ENCODE data around the gene PKD1L1.
"Not testable (repeated sequence)": the region's sequence is repeated elsewhere in the genome, so short reads cannot be mapped to it uniquely, and the experiment has no call there.

Gene PKD1L1

DNA sequence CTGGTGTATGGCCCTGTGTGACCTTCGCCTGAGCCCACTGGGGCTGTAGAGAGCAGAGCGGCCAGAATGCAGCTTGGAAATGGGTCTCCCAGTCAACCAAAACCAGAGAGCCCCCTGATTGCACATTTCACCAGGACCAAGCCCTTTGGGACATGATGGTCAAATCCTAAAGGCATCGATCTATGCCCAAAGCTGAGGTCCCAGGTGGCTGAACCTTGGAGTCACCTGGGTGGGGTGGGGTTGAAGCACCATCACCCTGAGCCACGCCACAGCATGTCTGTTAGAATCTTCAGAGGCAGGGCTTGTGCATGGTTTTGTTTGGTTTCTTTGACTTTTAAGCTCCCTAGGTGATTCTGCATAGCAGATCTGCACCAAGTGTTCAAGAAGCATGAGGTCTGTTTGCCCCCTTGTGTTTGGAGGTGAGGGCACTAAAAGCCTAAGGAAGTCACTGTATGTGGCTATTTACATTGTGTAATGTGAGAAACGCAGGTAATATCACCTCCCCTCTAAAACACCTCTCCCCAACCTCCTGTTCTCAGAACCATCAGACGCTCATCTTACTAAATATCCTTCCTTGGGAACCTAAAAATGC is 9.6 kb downstream of the PKD1L1 start:
- DNase-seq (ENCODE audit: extremely low read depth in 1 of 2, low read depth in 1 of 2) = no peak

DNA sequence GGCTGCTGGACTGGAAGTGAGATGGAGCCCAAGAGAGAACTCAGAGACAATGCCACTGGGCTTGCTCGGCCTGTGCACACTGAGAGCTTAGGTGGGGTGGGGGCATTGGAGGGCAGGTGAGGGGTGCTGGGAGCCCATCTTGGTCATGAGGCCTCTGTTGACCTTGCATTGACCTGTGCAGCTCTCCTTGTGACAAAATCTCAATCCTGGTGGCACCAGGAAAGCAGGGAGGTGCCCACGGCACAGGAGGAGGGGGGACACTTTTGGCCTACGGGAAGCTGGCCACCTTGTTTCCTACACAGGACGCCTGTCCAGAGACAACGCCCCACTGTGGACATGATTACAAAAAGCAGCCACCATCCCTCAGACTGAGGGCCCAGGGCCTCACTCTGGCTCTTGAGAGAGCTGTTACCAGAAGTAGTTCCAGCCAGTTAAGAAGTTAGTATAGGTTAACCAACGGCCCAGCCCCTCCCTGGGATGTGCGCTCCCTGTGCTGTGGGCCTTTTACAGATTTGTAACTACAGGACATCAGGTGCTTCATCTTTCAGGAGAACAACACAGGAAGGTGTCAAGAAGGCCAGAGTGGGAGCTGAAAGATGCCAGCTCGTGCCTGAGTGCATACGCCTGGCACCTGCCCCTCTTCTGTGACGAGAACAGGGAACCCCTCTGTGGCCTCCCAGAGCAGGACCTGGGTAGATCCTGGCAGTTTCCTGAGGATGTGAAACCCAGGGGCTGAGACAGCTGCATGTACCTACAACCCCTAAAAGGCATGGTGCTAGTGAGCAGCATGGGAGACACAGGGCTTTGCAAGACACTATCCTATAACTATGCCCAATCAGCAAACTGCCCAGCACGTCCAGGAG is 10.3 kb downstream of the PKD1L1 start:
- no peak for DNase-seq (ENCODE audit: extremely low read depth in 1 of 2, low read depth in 1 of 2)

DNA sequence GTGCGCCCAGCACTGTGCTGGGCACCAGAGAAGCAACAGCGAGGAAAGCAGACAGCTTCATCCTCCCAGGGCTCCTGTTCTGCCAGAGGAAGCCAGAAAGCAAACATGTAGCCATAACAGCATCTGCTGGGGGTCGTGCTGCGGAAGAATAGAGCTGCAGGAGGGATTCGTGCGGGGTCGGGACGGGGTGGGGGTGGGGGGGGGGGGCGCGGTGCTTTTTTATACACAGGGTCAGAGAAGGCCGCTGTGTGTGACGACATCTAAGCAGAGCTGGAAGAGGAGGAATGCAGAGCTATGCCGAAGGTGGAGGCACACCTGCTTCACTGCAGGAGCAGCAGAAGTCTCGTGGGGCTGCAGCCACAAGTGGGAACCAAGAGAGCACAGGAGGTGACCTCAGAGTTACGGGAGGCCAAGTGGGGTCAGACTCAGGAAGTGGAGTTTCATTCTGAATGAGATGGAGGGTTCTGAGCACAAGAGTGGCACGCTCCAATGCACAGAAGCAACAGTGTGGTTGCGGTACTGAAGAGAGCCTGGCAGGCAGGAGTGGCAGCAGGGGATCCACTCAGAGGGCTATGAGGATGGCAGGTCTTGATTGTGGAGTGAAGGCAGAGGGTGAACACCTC is 11.1 kb downstream of the PKD1L1 start:
- DNase-seq (ENCODE audit: extremely low read depth in 1 of 2, low read depth in 1 of 2) = no peak

DNA sequence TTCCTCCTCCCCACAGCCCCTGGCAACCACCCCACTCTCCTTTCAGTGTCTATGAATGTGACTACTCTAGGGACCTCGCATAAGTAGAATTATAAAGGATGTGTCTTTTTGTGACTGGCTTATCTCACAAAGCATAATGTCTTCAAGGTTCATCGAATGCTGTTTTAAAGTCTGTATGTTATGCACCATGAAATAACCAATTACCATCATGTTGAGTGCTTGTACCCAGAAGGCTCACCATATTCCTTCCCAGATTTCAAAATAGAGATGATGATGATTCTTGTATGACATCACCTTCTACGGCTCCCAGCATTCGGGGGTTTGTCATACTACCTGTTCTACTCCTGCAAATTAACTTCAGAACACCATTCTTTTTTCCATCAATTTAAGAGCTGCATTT is 11.9 kb downstream of the PKD1L1 start:
- no peak for DNase-seq (ENCODE audit: extremely low read depth in 1 of 2, low read depth in 1 of 2)

DNA sequence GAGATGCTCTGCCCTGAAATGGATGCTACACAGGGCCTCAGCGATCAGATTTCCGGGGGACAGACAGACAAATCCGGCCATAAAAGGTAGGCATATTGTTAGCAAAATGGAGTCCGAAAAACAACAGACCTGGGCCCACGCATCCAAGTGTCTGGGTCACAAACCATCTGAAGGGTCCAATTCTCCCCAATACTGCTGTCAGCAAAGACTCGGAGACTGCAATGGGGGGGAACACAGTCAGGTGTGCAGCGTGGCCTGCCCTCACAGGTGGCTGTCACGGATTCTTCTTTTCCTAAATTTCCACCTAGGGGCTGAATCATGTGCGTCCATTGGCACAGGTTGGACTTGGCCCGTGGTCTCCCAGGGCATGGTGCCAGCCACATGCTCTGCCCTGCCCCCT is 12.9 kb downstream of the PKD1L1 start:
- DNase-seq (ENCODE audit: extremely low read depth in 1 of 2, low read depth in 1 of 2) = no peak

DNA sequence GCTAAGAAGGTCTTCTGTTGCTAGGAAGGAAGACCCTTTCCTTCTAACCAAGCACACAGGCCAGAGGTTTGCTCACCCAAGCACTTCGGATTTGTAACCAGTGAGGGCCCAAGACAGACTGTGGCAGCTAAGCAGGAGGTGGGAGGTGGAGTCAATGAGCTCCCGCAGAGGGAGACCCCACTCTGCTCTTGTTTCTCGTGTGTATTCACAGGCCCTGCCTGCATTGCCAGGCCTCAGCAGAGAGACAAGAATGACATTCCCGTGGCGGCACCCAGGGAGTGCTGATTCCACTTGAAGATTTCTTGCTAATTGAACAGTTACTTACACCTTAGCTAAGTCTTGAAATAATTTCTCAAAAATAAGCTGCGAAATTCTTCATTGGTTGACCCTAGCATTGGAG is 13.4 kb downstream of the PKD1L1 start:
- DNase-seq (ENCODE audit: extremely low read depth in 1 of 2, low read depth in 1 of 2) = no peak

DNA sequence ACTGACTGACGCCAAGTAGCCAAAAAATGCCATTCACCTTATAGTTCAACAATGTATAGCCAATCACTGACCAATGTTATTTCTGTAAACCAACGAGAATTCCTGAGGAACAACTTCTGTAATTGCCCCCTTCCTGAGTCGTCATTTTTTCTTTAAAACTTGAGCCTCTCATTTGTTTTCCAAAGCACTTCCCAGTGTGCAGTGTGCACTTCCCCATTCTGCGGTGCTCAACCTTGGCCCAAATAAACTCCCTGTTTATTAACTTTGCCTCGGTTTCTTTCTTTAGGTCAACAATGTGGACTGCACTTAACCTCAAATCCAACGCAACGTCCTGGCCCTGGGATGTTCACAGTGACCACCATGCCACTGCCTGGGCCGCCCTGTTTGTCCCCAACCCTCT is 15.1 kb downstream of the PKD1L1 start:
- no peak for DNase-seq (ENCODE audit: extremely low read depth in 1 of 2, low read depth in 1 of 2)

DNA sequence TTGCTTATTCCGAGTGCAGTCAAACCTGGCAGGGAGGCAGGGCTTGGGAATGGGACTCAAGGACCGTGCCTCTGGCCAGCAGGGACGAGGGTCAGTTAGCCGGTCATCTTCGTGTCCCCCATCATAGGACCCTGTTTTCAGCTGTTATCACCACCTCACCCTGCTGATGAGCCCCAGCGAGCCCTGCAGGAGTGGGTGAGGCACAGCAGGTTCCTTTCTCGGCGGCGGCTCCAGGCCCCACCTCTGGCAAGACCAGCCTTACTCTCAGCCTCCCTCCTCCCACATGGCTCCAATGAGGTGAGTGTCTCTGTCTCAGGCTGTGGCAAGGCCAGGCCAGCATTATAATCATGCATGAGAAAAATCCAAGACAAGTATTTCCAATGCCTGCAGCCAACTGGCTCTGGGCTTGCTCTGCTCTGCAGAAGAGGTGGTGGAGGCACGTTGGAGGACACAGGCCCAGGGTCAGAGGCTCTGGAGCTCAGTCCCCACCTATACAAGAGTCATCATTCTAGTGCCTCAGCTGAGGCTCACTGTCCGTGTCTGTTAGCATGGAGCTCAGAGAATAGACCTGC is 15.7 kb downstream of the PKD1L1 start:
- DNase-seq (ENCODE audit: extremely low read depth in 1 of 2, low read depth in 1 of 2) = no peak

DNA sequence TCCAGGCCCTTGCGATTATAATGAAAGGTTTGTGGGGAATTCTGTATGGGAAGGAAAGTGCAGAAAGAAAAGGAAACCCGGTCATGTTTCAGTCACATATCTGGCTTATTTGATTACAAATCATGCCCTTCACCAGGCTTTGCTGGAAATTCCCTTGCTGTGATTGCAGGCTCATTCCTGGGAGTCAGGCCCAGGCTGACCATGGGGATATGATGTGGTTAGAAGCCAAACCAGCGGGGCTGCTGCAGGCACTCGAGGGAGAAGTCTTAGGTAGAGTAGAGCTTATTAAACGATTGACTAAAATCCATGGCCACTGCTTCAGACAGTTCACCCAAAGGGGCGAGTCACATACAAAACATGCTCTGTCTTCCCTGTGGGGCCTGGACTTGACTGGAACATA is 16.2 kb downstream of the PKD1L1 start:
- DNase-seq (ENCODE audit: extremely low read depth in 1 of 2, low read depth in 1 of 2) = no peak

DNA sequence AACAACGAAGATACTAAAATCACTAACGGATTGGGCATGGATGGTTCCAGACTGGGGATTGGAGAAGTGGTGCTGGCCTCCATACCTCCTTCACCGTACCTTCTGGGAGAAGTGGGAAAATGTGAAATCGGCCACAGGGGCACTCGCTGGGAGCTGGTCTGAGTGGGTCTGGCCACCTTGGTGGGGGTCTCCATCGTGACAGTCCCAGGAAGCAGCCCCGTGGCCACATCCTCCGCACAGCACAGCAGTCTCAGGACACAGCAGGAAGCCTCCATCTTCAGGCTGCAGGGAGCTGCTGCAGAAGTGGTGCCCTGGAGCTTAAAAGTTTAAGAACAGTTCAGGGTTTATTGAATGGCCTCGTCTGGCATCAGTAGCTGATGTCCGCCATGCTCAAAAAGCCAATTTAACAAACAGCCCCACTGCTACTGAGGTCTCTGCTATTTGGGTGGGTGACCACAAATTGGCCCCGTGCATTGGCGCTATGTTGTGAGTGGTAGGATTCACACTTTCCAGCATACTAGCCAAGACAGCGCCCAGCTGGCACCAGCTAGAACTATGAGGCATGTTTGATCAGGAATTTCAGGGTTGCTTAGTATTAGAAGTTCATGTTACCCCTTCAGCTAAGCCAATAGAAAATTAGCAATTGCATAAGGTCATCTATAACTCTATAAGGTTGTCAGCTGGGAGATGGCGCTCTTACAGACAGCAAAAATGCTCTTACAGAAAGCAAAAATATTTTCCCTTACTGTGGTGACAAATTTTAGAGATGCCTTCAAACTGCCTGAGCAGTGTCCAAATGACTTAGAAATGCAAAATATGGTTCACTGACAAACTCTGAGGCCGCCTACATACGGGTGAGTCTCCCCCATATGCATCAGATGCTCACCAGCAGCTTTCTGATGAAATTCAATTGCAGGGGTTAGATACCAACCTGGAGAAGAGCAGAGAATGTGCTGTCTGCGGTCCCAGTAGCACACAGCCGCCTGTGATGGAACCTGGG is 17.0 kb downstream of the PKD1L1 start:
- no peak for DNase-seq (ENCODE audit: extremely low read depth in 1 of 2, low read depth in 1 of 2)

DNA sequence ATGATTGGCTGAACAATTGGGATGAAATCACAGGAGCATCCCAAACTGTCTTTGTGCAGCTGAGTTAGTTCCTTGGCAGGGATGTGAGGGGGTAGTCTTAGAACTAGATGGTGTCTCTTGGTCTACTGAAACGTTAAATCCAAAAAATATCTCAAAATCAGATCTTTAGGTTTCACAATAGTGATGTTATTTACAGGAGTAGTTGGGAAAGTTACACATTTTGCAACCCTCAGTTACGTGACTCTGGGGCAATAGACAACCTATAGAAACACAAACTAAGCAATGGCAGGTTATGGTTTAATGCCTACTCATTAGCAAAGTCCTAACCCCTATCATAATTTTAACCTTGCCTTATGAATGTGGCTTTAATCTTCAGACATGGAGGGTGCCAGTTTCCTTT is 24.0 kb downstream of the PKD1L1 start:
- DNase-seq (ENCODE audit: extremely low read depth in 1 of 2, low read depth in 1 of 2) = no peak

DNA sequence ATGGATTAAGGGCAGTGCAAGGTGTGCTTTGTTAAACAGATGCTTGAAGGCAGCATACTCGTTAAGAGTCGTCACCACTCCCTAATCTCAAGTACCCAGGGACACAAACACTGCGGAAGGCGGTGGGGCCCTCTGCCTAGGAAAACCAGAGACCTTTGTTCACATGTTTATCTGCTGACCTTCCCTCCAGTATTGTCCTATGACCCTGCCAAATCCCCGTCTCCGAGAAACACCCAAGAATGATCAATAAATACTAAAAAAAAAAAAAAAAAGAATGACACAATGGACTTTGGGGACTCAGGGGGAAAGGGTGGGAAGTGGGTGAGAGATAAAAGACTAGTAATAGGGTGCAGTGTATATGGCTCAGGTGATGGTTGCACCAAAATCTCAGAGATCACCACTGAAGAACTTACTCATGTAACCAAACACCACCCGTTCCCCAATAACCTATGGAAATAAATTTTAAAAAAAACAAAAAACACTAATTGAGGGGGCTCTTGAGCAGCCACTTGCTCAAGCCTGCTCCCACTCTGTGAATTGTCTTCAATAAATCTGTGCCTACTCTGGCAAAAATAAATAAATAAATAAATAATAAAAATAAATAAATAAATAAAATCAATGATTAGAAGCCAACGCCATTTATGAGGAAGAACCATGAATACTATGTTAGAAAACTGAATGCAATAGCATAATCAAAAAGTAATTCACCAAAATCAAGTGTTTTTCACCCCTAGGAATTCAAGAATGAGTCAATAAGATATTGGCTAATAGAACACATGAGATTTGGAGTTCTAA is 25.0 kb downstream of the PKD1L1 start:
- not testable (repeated sequence) for DNase-seq (ENCODE audit: extremely low read depth in 1 of 2, low read depth in 1 of 2)

DNA sequence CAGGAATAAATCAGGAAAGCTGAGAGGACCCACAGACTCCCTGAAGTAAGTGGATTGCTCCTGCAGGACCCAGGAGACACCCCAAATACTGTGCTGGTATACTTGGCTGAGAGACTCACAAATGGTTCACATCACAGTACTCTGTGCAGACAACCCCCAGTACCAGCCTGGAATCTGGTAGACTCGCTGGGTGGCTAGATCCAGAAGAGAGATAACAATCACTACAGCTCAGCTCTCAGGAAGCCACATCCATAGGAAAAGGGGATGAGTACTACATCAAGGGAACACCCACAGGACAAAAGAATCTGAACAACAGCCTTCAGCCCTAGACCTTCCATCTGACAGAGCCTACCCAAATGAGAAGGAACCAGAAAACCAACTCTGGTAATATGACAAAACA is 31.8 kb downstream of the PKD1L1 start:
- not testable (repeated sequence) for DNase-seq (ENCODE audit: extremely low read depth in 1 of 2, low read depth in 1 of 2)

DNA sequence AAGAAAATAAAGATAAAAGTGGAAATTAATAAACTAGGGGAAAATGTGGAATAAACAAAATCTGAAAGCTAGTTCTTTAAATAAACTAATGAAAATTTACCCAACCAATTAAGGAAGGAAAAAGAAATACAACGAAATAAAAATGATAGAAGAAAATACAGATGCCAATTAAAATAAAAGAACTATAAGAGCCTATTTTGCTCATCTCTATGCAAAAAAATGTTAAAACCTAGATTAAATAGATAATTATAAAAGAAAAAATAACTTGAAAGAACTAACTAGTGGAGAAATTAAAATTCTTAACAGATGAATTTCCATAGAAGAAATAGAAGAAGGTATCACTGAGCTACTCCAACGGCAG is 32.7 kb downstream of the PKD1L1 start:
- DNase-seq (ENCODE audit: extremely low read depth in 1 of 2, low read depth in 1 of 2) = no peak

DNA sequence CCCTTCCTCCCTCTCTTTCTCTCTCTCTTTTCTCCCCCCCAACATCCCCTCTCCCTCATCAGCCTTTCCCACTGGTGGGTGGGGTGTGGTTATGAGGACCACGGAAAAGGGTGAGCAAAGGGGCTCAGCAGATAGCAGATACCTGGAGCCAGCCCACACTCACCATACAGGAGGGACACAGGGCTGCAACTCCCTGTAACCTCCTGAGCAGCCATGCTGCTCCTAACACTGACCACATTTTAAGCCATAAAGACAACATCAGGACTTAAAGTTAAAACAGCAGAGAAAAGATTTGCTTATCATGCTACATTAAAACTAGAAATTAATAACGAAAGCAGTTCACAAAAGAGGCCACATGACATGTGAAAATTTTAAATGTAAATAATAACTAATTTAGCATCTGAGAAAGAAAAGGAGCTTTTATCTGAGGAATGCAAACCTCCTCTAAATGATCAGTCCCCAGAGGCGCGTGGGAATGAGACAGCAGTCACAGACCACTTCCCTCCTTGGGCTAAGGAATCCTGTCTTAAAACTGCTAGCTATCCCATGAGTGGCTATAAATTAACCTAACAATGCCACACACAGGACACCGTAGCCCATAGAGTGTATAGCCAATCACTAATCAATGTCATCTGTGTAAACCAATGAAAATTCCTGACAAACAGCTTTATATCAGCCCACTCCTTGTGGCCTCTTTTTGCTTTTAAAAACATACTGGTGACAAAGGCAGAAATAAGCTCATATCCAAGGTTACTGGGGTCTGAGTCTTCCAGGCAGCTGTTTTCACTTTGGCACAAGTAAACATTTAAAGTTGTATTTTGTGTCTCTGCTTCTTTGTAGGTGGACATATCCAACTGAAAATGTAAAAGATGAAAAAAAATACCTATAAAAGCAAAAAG is 33.3 kb downstream of the PKD1L1 start:
- no peak for DNase-seq (ENCODE audit: extremely low read depth in 1 of 2, low read depth in 1 of 2)

DNA sequence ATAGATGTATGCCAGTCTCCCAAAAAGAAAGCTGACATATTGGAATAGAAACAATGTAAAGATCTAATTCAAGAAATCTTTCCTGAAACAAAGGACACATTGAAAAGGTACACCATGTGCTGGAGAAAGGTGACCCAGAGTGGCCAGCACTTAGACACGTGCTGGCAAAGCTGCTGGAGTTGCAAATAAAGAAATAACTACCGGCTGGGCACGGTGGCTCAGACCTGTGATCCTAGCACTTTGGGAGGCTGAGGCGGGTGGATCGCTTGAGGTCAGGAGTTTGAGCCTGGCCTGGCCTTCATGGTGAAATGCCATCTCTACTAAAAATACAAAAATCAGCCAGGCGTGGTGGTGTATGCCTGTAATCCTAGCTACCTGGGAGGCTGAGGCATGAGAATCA is 35.9 kb downstream of the PKD1L1 start:
- DNase-seq (ENCODE audit: extremely low read depth in 1 of 2, low read depth in 1 of 2) = no peak

DNA sequence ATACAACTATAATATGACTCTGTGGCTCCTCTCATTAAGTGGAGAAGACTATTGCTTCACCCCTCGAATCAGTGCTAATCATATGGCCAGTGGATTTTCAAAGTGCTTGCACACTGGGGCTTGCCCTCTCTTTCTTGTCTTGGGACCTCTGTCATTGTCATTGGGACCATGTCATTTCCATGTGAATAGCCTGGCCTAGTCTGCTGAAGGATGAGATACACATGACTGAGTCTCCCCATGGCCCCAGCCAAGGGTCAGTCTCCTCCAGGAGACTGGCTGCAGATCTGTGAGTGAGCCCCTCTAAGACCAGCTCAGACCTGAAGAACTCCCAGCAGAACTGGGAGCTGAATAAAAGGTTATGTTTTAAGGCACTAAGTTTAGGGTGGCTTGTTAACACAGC is 39.5 kb downstream of the PKD1L1 start:
- no peak for DNase-seq (ENCODE audit: extremely low read depth in 1 of 2, low read depth in 1 of 2)

DNA sequence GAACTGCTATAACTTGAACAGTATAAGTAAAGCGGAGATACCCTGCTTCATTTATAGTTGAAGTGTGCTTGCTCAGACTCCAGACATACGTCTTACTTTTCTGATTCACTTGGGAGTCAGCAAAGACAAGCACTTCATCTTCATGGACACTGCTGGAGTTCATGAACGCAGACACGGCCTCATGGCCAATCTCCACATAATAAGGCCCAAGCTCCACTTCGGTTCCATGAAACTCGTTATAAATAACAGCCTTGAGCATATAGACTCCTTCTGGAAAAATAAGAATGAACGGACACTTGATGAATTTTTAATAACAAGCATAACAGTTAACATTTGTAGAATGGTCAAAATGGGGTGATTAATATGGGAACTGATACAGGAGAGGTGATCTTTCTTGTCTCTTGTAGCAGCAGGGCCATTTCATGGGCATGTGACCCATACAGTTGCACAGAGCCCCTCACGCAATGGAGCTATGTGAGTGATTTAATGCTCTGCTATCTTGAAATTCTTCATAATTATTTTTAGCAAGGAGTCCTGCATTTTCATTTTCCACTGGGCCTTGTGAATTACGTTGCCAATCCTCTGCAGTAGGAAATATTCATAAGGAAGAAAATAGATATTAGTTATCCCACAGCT is 40.2 kb downstream of the PKD1L1 start:
- no peak for DNase-seq (ENCODE audit: extremely low read depth in 1 of 2, low read depth in 1 of 2)
